Gastroesophageal sphincter (tissue), 4 donors: ENCODE results near the gene UBE2J2. TPM values are rescaled to one million over a fixed set of nuclear protein-coding genes. Genes with fewer than 3 reads are reported as not detected.

Experiments used
- ATAC-seq: fragments of 150-250 bp; one replicate; pipeline ENCODE4 v1.9.1; 2016; ENCODE audit warnings: mild to moderate bottlenecking, moderate library complexity
- H3K27ac ChIP-seq, 4 donors: fragments of 200-600 bp; sonication (generic) in 3 of 4; 1 replicate in 3 of 4; 2 replicates in 1 of 4; pipeline ENCODE4 v1.5.1; 2016 to 2019
- H3K27me3 ChIP-seq: fragments of 200-600 bp; sonication (generic); one replicate; pipeline ENCODE4 v1.5.1; 2019
- H3K36me3 ChIP-seq, 2 donors: fragments of 200-600 bp; sonication (generic); one replicate each; pipeline ENCODE4 v1.5.1; 2019; ENCODE audit warnings: control low read depth in 1 of 2
- H3K4me1 ChIP-seq, 3 donors: fragments of 200-600 bp; sonication (generic); 1 replicate in 2 of 3; 2 replicates in 1 of 3; pipeline ENCODE4 v1.5.1; 2016 to 2019; ENCODE audit warnings: control low read depth in 2 of 3
- H3K4me3 ChIP-seq, 2 donors: fragments of 200-600 bp; sonication (generic); one replicate each; pipeline ENCODE4 v1.5.1; 2019; ENCODE audit warnings: mild to moderate bottlenecking in 1 of 2, moderate library complexity in 1 of 2
- H3K9me3 ChIP-seq, 3 donors: fragments of 200-600 bp; sonication (generic); one replicate each; pipeline ENCODE4 v1.5.1; 2017 to 2019; ENCODE audit warnings: control low read depth in 2 of 3
- EP300 ChIP-seq: sonication (generic); formaldehyde crosslinking; IDR thresholded peaks from one replicate; pipeline ENCODE4 v1.6.1; 2017; ENCODE audit warnings: antibody characterized with exemption, mild to moderate bottlenecking
- POLR2A ChIP-seq, 2 donors: fragments of 450-650 bp; IDR thresholded peaks; one replicate each; pipeline ENCODE4 v1.6.1; 2017; ENCODE audit warnings: antibody characterized with exemption in 2 of 2, mild to moderate bottlenecking in 2 of 2, moderate library complexity in 1 of 2
- POLR2AphosphoS5 ChIP-seq: sonication (generic); formaldehyde crosslinking; IDR thresholded peaks from one replicate; pipeline ENCODE4 v1.6.1; 2017; ENCODE audit warnings: antibody characterized with exemption
- WGBS, 2 donors: methylation state at CpG; one replicate each; pipeline ENCODE4 v1.1.5; 2018; ENCODE audit warnings: low coverage in 1 of 2; 5-methylcytosine and 5-hydroxymethylcytosine counted together
- total RNA-seq, 4 donors: library from RNA; depleted of rRNA; stranded (reverse); fragments of >200 nt; gene quantifications; one replicate each; pipeline ENCODE4 v1.1.0, GENCODE V29; 2016
- TF ChIP-seq, protein P1 (sequence below), 4 experiments: fragments of 200-600 bp in 2 of 4; fragments of 450-650 bp in 2 of 4; sonication (generic) in 1 of 4; IDR thresholded peaks; one replicate each; pipeline ENCODE4 v1.5.1; 2017 to 2019; ENCODE audit warnings: antibody characterized with exemption in 4 of 4, mild to moderate bottlenecking in 2 of 4, moderate library complexity in 2 of 4

The UBE2J2 gene
- total RNA-seq, 4 donors from 2014 or later, result 28.1 to 47.0 (median 37.9) TPM

DNA sequence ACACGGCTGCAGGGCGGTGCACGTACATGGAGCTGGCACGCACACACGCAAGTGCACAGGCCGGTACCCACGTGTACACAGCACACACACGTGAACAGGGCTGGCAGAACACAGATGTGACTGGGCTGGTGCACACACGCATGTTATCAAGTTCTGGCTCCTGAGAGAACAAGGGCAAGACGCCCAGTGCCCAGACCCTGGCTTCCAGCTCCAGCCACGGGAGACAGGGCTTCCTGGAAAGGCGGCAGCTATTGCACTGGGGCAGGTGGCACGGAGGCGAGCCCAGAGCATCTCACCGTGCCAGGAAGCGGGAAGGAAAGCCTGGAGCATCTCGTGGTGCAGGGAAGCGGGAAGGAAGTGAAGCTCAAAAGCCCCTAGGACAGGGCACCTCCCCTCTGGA lies 47.7 kb downstream of the UBE2J2 start:
- no peak for ATAC-seq

DNA sequence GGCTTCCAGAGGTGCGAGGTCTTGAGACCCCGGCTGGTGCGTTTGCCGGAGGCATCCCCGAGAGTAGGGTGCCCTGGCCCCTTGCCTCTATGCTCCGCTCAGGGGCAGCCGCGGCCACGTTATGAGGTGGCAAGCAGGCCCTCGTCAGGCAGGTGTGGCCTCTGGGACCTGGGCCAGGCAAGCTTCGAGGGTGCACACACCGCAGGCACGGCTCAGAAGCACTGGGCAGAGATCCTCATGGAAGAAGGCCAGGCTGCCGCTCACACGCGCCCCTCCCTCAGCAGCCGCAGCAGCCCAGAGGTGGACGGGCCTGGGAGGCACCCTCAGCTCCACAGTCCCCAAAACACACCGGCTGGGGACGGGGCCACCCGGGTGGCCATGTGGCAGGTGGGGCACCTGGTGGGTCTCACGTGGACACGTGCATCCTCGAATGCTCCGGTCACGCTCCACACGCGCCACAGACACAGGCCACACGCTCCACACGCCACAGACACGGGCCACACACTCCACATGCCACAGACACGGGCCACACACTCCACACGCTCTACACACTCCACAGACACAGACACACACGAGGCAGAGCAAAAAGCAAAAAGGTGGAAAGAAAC lies 48.3 kb downstream of the UBE2J2 start:
- Histone ChIP-seq H3K4me1 (peaks cover 0 to 48% (median 9%) of the 10 kb centered on the region in 3 donors), H3K27ac (no peak overlapping the region), H3K27me3 (no peaks in the 10 kb centered on the region), H3K4me3 (no peak overlapping the region), H3K9me3 (no peaks in the 10 kb centered on the region), H3K36me3 (peaks cover 0 to 94% of the 10 kb centered on the region in 2 donors)
- WGBS, 2 donors, result 88% methylated on average over 7 of the region's 34 CpGs; no CpG with 5 or more reads in 1 of the 2 donors
- ATAC-seq, result no peak
- TF ChIP-seq EP300 (no peak), POLR2A (IDR thresholded peaks at IDR 0.05) (no peak), POLR2AphosphoS5 (no peak)
- TF ChIP-seq, protein P1, sequence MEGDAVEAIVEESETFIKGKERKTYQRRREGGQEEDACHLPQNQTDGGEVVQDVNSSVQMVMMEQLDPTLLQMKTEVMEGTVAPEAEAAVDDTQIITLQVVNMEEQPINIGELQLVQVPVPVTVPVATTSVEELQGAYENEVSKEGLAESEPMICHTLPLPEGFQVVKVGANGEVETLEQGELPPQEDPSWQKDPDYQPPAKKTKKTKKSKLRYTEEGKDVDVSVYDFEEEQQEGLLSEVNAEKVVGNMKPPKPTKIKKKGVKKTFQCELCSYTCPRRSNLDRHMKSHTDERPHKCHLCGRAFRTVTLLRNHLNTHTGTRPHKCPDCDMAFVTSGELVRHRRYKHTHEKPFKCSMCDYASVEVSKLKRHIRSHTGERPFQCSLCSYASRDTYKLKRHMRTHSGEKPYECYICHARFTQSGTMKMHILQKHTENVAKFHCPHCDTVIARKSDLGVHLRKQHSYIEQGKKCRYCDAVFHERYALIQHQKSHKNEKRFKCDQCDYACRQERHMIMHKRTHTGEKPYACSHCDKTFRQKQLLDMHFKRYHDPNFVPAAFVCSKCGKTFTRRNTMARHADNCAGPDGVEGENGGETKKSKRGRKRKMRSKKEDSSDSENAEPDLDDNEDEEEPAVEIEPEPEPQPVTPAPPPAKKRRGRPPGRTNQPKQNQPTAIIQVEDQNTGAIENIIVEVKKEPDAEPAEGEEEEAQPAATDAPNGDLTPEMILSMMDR (IDR thresholded peaks at IDR 0.05), result no peak

More for the DNA sequence above, 47.7 kb downstream of the UBE2J2 start:
- no peak for TF ChIP-seq POLR2A (IDR thresholded peaks at IDR 0.05)
- no peak for TF ChIP-seq POLR2AphosphoS5
- Histone ChIP-seq H3K27ac (no peak overlapping the region), H3K36me3 (peaks cover 0 to 88% of the 10 kb centered on the region in 2 donors), H3K4me3 (no peak overlapping the region), H3K9me3 (no peaks in the 10 kb centered on the region), H3K4me1 (peaks cover 0 to 53% (median 15%) of the 10 kb centered on the region in 3 donors), H3K27me3 (no peaks in the 10 kb centered on the region)
- 82% methylated on average over 5 of the region's 18 CpGs; no CpG with 5 or more reads in 1 of the 2 donors for WGBS, 2 donors

DNA sequence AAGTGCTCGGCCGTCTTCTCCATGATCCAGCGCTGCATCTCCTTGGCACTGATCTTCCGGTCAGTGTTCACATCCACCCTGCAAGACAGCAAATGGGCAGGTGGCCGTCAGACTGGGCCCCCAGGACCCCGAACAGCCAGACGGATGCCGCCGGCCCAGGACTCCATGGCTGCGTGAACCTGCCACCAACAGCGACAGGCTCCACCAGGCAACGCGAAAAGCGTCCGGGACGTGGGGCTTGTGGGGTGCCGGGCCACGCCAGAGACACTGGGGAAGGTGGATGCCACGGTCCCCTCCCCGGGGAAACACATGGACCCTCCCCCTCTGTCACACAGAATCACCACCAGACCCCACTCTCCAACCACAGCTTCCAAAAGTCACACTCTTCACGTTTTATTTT lies 49.8 kb downstream of the UBE2J2 start:
- no peaks in the 10 kb centered on the region for H3K27me3 ChIP-seq
- no peak for TF ChIP-seq EP300
- no peak for TF ChIP-seq POLR2AphosphoS5
- no peak for TF ChIP-seq POLR2A (IDR thresholded peaks at IDR 0.05)
- TF ChIP-seq, protein P1 (IDR thresholded peaks at IDR 0.05), result no peak
- peaks cover 0 to 33% (median 0%) of the 10 kb centered on the region in 3 donors for H3K4me1 ChIP-seq
- H3K36me3 ChIP-seq, result peaks cover 0 to 100% of the 10 kb centered on the region in 2 donors
- 100% methylated on average over 1 of the region's 21 CpGs; no CpG with 5 or more reads in 1 of the 2 donors for WGBS, 2 donors
- no peaks in the 10 kb centered on the region for H3K9me3 ChIP-seq
- no peak overlapping the region for H3K27ac ChIP-seq
- no peak overlapping the region for H3K4me3 ChIP-seq
- no peak for ATAC-seq

DNA sequence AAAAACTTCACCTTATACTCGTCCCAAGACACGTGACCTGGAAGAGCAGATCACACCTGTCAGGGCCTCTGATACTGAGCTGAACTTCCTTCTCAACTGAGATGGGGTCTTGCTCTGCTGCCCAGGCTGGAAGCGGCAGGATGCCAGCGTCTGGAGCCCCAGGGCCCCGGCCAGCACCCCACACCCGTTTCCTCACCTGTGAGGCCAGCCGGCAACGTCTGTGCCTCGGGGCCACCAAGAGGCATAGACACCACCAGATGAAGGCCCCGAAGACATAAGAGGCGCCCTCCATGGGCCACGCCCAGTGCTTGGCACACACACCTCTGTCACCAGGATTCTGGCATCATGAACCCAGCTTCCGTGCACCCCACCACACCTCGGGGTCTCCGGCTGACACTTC lies 50.3 kb downstream of the UBE2J2 start:
- Histone ChIP-seq H3K27me3 (no peaks in the 10 kb centered on the region), H3K4me3 (no peak overlapping the region), H3K4me1 (peaks cover 0 to 27% (median 0%) of the 10 kb centered on the region in 3 donors), H3K36me3 (peaks cover 0 to 100% of the 10 kb centered on the region in 2 donors), H3K9me3 (no peaks in the 10 kb centered on the region), H3K27ac (no peak overlapping the region)
- TF ChIP-seq POLR2AphosphoS5 (no peak), POLR2A (IDR thresholded peaks at IDR 0.05) (no peak), EP300 (no peak)
- TF ChIP-seq, protein P1 (IDR thresholded peaks at IDR 0.05), result no peak
- WGBS, 2 donors, result 92% methylated on average over 2 of the region's 15 CpGs; no CpG with 5 or more reads in 1 of the 2 donors
- ATAC-seq, result no peak

DNA sequence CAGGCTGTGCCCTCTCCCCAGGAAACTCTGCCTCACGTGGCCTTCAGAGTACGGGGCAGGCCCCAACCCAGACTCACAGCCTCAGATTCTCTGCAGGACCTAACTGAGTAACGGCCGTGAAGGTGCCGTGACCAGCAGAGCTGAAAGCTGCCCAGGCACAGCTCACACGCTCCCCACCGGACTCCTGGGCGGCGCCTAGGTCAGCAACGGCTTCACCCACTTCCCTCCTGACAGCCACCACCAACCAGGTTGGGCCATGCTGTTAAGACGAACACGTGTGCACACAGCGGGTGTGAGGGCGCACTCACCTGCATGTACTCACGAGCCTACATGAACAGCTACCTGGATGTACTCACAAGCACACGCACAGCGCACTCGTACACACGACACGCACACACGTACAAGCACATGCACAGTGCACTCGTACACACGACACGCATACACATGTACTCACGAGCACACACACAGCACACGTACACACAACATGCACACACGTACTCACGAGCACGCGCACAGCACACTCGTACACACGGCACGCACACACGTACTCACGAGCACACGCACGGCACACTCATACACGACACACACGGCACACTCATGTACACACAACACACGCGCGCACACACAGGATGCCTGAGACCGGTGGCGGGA lies 51.0 kb downstream of the UBE2J2 start:
- TF ChIP-seq POLR2A (IDR thresholded peaks at IDR 0.05) (no peak), POLR2AphosphoS5 (no peak), EP300 (no peak)
- TF ChIP-seq, protein P1 (IDR thresholded peaks at IDR 0.05), result no peak
- 90 to 96% methylated on average over 12 to 26 of the region's 44 CpGs for WGBS, 2 donors
- Histone ChIP-seq H3K4me3 (no peak overlapping the region), H3K4me1 (peaks cover 0 to 21% (median 0%) of the 10 kb centered on the region in 3 donors), H3K36me3 (peaks cover 0 to 100% of the 10 kb centered on the region in 2 donors), H3K27me3 (no peaks in the 10 kb centered on the region), H3K27ac (no peak overlapping the region), H3K9me3 (no peaks in the 10 kb centered on the region)
- ATAC-seq, result no peak
